ENCODE data around the gene PHF2.

PHF2 gene

GRCh38 chr9:93601063-93601462 is 24.7 kb downstream of the PHF2 start:
- no peak for DNase-seq (ENCODE audit: low spot score)

GRCh38 chr9:93601666-93602065 is 25.3 kb downstream of the PHF2 start:
- no peak for DNase-seq (ENCODE audit: low spot score)

GRCh38 chr9:93603011-93603410 is 26.6 kb downstream of the PHF2 start:
- DNase-seq (ENCODE audit: low spot score): no peak

GRCh38 chr9:93603906-93604326 is 27.5 kb downstream of the PHF2 start:
- no peak for DNase-seq (ENCODE audit: low spot score)

GRCh38 chr9:93606187-93606586 is 29.8 kb downstream of the PHF2 start:
- no peak for DNase-seq (ENCODE audit: low spot score)

DNA sequence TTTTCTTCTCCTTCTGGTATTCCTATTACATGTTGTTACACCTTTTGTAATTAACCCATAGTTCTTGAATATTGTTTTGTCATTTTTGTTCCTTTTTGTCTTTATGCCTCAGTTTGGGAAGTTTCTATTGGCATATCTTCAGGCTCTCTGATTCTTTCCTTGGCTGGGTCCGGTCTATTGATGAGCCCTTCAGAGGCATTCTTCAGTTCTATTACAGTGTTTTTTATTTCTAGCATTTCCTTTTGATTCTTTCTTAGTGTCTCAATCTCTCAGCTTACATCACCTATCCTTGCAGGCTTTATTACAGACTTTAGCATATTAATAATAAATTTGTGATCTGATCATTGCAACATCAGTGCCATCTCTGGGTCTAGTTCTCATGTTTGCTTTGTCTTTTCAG is 33.8 kb downstream of the PHF2 start:
- no peak for DNase-seq (ENCODE audit: low spot score)

- no peak for DNase-seq (ENCODE audit: low spot score)
Observed at GRCh38 chr9:93612052-93612795, 35.8 kb downstream of the PHF2 start.

DNA sequence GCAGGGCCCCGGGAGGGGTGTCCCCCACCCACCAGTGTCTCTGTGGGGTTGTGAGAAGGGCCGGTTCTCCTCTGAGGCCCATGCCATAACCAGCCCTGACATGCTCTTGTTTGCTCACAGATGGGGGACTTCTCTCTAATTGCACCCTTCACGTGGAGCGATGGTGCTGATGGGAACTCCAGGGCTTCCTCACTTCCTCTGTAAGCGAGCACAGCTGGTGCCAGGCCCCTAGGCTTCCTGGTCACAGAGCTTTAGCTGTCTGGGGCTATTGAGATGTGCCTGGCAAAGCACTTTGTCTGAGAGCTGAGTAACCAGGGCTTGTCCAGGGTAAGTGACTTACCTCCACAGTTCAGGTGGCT is 36.4 kb downstream of the PHF2 start:
- DNase-seq (ENCODE audit: low spot score): no peak

DNA sequence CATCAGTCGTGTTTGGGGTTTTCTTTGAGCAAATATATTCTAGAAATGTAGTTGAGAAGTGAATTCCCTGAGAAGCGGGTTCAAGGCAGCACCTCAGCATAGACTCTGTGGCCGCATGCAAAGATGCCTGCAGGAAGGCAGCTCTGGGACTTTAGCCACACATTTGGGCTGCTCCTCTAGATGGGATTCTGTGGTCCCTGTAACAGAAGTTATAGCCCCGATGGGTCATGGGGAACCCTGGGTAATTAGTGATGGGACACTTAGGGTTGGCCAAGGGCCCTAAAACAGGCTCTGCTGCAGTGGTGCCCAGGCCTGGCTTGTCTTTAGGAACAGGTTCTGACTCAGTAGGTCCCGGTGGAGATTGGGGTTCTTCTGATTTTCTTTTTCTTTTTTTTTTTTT is 36.8 kb downstream of the PHF2 start:
- DNase-seq (ENCODE audit: low spot score): no peak

DNA sequence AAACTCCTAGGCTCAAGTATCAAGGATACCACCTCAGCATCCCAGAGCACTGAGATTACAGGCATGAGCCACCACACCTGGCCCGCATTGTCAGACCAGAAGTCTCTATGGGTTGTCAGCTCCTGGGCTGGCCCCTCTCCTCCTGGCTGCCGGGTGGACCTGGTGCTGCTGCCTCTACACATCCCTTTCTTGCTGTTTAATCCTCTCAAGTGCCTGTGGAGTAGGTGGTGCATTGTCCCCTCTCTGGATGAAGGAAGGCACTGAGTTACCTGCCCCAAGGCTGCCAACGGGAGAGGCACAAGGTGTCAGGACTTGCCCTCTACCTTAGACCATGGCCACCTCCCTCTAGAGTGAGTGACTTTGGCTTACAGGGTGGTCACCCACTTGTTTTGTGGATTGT is 37.4 kb downstream of the PHF2 start:
- DNase-seq (ENCODE audit: low spot score): no peak

GRCh38 chr9:93614830-93615468 is 38.6 kb downstream of the PHF2 start:
- no peak for DNase-seq (ENCODE audit: low spot score)

GRCh38 chr9:93616044-93616443 is 39.7 kb downstream of the PHF2 start:
- DNase-seq (ENCODE audit: low spot score): no peak

DNA sequence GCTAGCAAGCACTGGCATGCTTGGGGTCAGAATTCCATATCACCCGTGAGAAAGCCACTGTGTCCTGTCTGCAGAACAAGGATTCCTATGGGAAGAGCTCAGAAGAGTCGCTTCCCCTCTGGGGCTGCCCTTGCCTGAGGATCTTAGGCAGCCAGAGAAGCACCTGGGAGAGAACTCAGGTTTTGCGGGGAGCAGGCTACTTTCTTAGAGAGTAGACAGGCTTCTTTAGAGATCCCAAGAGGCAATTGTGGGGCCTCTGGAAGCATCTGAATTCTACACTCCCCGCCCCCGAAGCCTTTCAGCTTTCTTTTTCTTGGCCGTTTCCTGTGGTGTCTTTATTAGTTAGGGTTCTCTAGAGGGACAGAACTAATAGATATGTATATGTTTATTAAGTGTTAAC is 40.9 kb downstream of the PHF2 start:
- DNase-seq (ENCODE audit: low spot score): no peak

DNA sequence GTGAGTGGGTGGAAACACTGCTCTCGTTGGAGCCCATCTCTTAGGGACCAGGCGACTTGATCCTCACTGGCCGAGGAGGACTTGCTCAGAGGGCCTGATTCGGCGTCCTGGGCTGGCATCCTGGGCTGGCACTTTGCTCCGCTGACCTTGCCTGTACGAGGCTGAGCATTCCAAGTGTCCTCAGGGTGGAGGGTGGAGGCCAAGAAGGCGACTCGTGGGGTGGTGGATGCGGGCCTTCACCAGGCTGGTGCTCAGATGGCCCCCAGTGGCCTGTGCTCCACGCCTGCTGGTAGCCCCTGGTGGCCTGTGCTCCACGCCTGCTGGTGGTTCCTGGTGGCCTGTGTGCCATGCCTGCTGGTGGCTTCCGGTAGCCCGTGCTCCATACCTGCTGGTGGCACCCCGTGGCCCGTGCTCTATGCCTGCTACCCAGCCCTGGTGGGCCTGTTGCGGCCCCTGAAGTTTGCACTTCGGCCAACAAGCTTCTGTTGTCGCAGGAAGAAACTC is 42.9 kb downstream of the PHF2 start:
- DNase-seq (ENCODE audit: low spot score): no peak

DNA sequence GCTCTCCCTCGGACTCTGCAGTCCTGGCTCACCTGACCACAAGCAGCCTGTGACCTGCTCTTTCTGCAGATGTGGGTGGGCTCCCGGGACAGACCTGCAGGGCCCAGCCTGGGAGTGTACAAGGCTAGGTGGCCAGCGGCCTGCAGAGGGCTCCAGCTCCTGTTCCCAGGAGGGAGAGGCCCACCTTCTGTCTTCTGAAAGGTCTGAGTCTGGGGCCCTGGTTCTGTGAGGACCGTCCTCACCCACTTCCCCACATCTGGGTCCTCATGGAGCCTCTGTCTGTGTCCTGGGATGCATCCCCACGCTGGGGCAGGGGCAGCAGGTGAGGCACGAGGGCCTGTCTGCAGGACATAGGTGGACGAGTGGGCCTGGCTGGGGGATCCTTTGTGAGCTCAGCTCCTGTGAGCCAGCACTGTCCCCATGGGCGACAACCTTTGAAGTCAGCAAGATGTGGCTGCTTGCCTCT is 43.7 kb downstream of the PHF2 start:
- no peak for DNase-seq (ENCODE audit: low spot score)

DNA sequence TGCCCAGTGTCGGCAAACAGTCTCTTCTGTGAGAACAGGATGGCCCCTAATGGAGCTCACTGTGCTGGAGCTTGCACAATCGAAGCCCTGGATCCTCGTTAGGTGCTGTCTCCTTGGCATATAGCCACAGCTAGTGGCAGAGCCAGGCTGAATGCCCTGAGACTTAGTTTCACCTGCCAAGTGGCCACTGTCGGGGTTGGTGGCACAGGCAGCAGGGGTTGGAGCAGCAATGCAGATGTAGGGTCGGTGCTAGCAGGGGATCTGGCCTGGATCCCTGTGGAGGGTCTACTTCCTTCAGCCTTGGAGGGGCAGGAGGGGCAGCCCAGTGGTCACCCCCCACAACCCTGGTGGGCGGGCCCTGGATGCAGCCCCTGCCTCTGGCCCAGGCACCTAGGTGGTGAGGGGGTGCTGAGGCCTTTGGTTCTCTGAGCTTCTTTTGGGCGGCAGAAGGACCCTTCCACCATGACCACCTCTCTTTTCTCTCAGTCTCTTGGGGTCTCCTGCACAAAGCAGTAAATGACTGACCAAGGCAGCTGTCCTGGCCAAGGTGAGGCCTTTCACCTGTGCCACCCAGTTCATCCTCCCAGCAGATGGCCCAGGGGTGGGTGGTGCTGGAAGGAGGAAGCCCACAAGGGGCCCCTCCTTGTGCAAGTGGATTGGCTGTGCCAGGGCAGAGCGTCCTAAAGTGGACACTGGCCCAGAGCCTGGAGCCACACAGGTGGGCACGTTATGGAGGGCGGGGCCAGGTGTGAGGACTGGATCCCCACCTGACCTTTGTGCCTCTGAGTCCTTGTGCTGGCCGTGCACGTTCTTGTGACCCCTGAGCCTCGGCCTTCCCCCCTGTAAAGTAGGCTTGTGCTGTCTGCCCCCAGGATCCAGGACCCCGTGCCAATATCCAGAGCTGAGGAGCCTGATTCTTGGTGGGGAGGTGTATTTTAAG is 44.8 kb downstream of the PHF2 start:
- DNase-seq (ENCODE audit: low spot score): no peak

DNA sequence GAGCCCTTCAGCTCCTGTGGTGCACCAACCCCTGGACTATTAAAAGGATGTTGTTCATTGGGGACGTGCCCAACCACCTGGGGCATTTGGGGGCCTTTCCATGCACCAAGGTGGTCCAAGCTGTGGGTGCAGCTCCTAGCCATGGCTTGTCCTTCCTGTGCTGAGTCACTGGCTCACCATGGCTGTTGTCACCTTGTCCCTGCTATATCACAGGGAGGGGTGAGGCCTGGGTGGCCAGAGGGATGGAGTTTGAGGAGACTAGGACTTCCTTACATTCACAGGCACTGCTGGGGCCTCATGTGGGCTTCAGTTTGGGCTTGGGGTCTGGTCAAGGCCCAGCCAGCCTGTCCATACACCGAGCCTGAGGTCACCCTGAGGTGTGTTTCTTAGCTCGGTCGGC is 45.5 kb downstream of the PHF2 start:
- no peak for DNase-seq (ENCODE audit: low spot score)

- no peak for DNase-seq (ENCODE audit: low spot score)
Observed at GRCh38 chr9:93622691-93623090, 46.3 kb downstream of the PHF2 start.

DNA sequence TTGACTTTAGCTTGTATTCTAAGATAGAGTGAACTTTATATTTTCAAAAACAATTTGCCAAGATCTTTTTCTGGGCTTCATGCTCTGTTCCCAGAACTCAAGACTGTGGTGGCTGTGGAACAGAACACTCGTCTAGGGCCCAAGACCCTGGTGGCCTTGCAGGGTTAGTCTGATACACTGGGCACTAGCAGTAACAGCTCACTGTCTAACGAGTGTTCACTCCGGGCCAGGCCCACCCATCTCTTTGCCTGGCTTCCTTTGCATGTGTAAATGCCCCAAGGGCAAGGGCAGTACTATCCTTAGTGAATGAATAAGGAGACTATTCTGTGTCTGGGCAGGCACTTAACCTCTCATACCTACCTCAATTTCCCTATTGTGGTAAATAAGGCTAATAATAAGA is 47.4 kb downstream of the PHF2 start:
- no peak for DNase-seq (ENCODE audit: low spot score)

- no peak for DNase-seq (ENCODE audit: low spot score)
Observed at GRCh38 chr9:93624431-93624834, 48.0 kb downstream of the PHF2 start.

- DNase-seq (ENCODE audit: low spot score): no peak
Observed at GRCh38 chr9:93624977-93625376, 48.6 kb downstream of the PHF2 start.

DNA sequence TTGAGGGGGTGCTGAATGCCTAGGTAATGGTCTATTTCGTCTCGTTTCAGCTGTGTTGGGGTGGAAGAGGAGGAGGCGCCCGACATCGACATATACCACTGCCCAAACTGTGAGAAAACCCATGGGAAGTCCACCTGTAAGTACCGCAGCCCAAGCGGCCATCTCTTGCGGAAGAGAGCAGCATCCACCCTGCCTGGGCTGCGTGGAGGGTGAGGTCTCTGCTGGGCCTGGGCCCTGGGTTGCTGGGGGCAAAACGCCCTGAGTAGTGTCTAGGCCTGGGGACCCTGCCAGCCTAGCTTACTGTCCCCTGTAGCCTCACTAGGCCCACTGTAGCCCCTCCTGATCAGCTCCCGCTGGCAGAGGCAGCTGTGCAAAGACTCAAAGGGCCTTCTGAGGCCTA is 53.5 kb downstream of the PHF2 start:
- DNase-seq (ENCODE audit: low spot score): no peak
